Measurements from ENCODE around the gene NRP2. TPM values are rescaled to one million over a fixed set of nuclear protein-coding genes. Genes with fewer than 3 reads are reported as not detected.

The NRP2 gene
- total and polyA plus RNA-seq, 11 donors: 2.0 to 57.5 (median 4.7) TPM

- peaks cover 0 to 78% (median 65%) of the 10 kb centered on the region in 12 donors for H3K4me1 ChIP-seq
- H3K27ac ChIP-seq: peak overlapping the region in 11 of 12 donors; percentile 51 to 93 (median 79)
- peak; percentile 51 to 90 (median 88) for ATAC-seq
- intact Hi-C loops (cut with DNase I): loop anchor here in 2 of 10 donors (5.0 kb wide), 1 partner anchor 50 kb away; no protein-coding TSS in a partner anchor
- no peak for TF ChIP-seq CTCF (IDR thresholded peaks at IDR 0.05)
- peak overlapping the region in 1 of 12 donors; percentile 5 for H3K4me3 ChIP-seq
- peaks cover 0 to 3% (median 0%) of the 10 kb centered on the region in 9 donors for H3K36me3 ChIP-seq
- H3K9me3 ChIP-seq: no peaks in the 10 kb centered on the region
- H3K27me3 ChIP-seq: no peaks in the 10 kb centered on the region
- peak; percentile 68 to 83 (median 80) for DNase-seq
- WGBS, 4 donors: 31 to 48% (median 41%) methylated on average over 8 to 10 of the region's 10 CpGs
Measured at GRCh38 chr2:205706769-205707381, 24.6 kb downstream of the NRP2 start.

- 25 to 43% (median 35%) methylated on average over 8 to 11 of the region's 11 CpGs for WGBS, 4 donors
- intact Hi-C loops (cut with DNase I): loop anchor here in 3 of 10 donors (2.0 to 5.0 kb wide), 2 partner anchors 25 to 49 kb away; partner anchors contain the start of gene NRP2 (in 1 of the 3)
- DNase-seq (peak in 3 of 5 donors; percentile 39 to 68 (median 62)), ATAC-seq (peak; percentile 30 to 56 (median 37))
- H3K4me1 ChIP-seq: peaks cover 0 to 78% (median 57%) of the 10 kb centered on the region in 12 donors
- peak overlapping the region in 11 of 12 donors; percentile 51 to 93 (median 79) for H3K27ac ChIP-seq
- no peaks in the 10 kb centered on the region for H3K9me3 ChIP-seq
- H3K27me3 ChIP-seq: no peaks in the 10 kb centered on the region
- no peak overlapping the region for H3K4me3 ChIP-seq
- TF ChIP-seq POLR2A (IDR thresholded peaks at IDR 0.05): no peak
- peaks cover 0 to 3% (median 0%) of the 10 kb centered on the region in 9 donors for H3K36me3 ChIP-seq
Measured at GRCh38 chr2:205708231-205708631, 25.9 kb downstream of the NRP2 start.

- no peak overlapping the region for H3K4me3 ChIP-seq
- H3K36me3 ChIP-seq: peaks cover 0 to 3% (median 0%) of the 10 kb centered on the region in 9 donors
- DNase-seq (no peak), ATAC-seq (no peak)
- H3K4me1 ChIP-seq: peaks cover 0 to 78% (median 49%) of the 10 kb centered on the region in 12 donors
- H3K27ac ChIP-seq: peak overlapping the region in 6 of 12 donors; percentile 27 to 93 (median 73)
- no peaks in the 10 kb centered on the region for H3K9me3 ChIP-seq
- 92 to 98% (median 96%) methylated on average over 4 of the region's 4 CpGs for WGBS, 4 donors
- intact Hi-C loops (cut with DNase I): loop anchor here in 3 of 10 donors (2.0 to 5.0 kb wide), 2 partner anchors 27 to 48 kb away; partner anchors contain the start of gene NRP2 (in 1 of the 3)
- TF ChIP-seq POLR2A (IDR thresholded peaks at IDR 0.05): no peak
- no peak for TF ChIP-seq CTCF (IDR thresholded peaks at IDR 0.05)
- H3K27me3 ChIP-seq: no peaks in the 10 kb centered on the region
Measured at GRCh38 chr2:205709319-205709718, 27.0 kb downstream of the NRP2 start.

- no peaks in the 10 kb centered on the region for H3K27me3 ChIP-seq
- no peak for DNase-seq
- peaks cover 3 to 63% (median 24%) of the 10 kb centered on the region in 12 donors for H3K4me1 ChIP-seq
- H3K4me3 ChIP-seq: no peak overlapping the region
- no peaks in the 10 kb centered on the region for H3K9me3 ChIP-seq
- intact Hi-C loops (cut with DNase I): no loop called here
- H3K36me3 ChIP-seq: peaks cover 0 to 5% (median 0%) of the 10 kb centered on the region in 9 donors
- peak overlapping the region in 2 of 12 donors; percentile 87 to 93 for H3K27ac ChIP-seq
- ATAC-seq: no peak
- 0 to 62% (median 52%) methylated on average over 1 of the region's 1 CpG for WGBS, 4 donors
- TF ChIP-seq POLR2A (IDR thresholded peaks at IDR 0.05) (no peak), CTCF (IDR thresholded peaks at IDR 0.05) (no peak)
Measured at GRCh38 chr2:205712508-205712907, 30.2 kb downstream of the NRP2 start.
